Natural killer cell (primary cell): ENCODE measurements around the gene NR5A2. TPM values are rescaled to one million over a fixed set of nuclear protein-coding genes. Genes with fewer than 3 reads are reported as not detected.

ENCODE experiments used
- ATAC-seq, 3 donors: fragments of 150-1000 bp in 2 of 3; fragments of 200-7000 bp in 1 of 3; cut with Tn5 transposase; 1 replicate in 1 of 3; 2 replicates in 2 of 3; pipeline ENCODE4 v1.10.0; 2021; ENCODE audit warnings: mild to moderate bottlenecking in 2 of 3, moderate library complexity in 2 of 3
- DNase-seq, 2 donors: peaks; one replicate each; pipeline versions ENCODE4 v3.0.0 to v3.0.0-alpha.2; 2013 to 2021; ENCODE audit warnings: mixed read lengths in 1 of 2
- H3K27ac ChIP-seq: one replicate; pipeline ENCODE4 v1.5.1; 2013; ENCODE audit warnings: mild to moderate bottlenecking, low read length
- H3K27me3 ChIP-seq: one replicate; pipeline ENCODE4 v1.6.1; 2013; ENCODE audit warnings: low read length; ENCODE audit not compliant: control insufficient read depth, insufficient read depth
- H3K36me3 ChIP-seq: one replicate; pipeline ENCODE4 v1.6.1; 2013; ENCODE audit warnings: low read length; ENCODE audit not compliant: control insufficient read depth, insufficient read depth
- H3K4me1 ChIP-seq: one replicate; pipeline ENCODE4 v1.6.1; 2013; ENCODE audit warnings: low read length; ENCODE audit not compliant: control insufficient read depth, insufficient read depth
- H3K4me3 ChIP-seq: one replicate; pipeline ENCODE4 v1.5.1; 2013; ENCODE audit warnings: low read length
- H3K9me3 ChIP-seq: one replicate; pipeline ENCODE4 v1.6.1; 2013; ENCODE audit warnings: low read length; ENCODE audit not compliant: control insufficient read depth, insufficient read depth
- H3K27ac Mint-ChIP-seq, 2 donors: one replicate each; pipeline ENCODE4 v1.8.0; 2022; ENCODE audit warnings: mild to moderate bottlenecking in 2 of 2, mixed read lengths in 2 of 2, moderate library complexity in 1 of 2
- H3K27me3 Mint-ChIP-seq, 2 donors: one replicate each; pipeline ENCODE4 v1.8.0; 2022; ENCODE audit warnings: low read depth in 2 of 2, mixed read lengths in 2 of 2
- H3K36me3 Mint-ChIP-seq: one replicate; pipeline ENCODE4 v1.8.0; 2022; ENCODE audit warnings: mixed read lengths
- H3K4me1 Mint-ChIP-seq, 2 donors: one replicate each; pipeline ENCODE4 v1.8.0; 2022; ENCODE audit warnings: mixed read lengths in 2 of 2
- H3K4me3 Mint-ChIP-seq: one replicate; pipeline ENCODE4 v1.8.0; 2022; ENCODE audit warnings: mild to moderate bottlenecking, moderate library complexity, mixed read lengths
- H3K9me3 Mint-ChIP-seq, 2 donors: one replicate each; pipeline ENCODE4 v1.8.0; 2022; ENCODE audit warnings: mixed read lengths in 2 of 2
- WGBS: methylation state at CpG from one replicate; pipeline ENCODE4 v1.1.7; 2013; ENCODE audit warnings: missing lambda C conversion rate; ENCODE audit not compliant: insufficient coverage; 5-methylcytosine and 5-hydroxymethylcytosine counted together
- intact Hi-C: fragments of 100-400 bp; cut with micrococcal nuclease; formaldehyde crosslinking; loops from one replicate; pipeline ENCODE4 v1.14.2; 2022
- total RNA-seq, 4 donors: library from RNA; stranded (reverse); fragments of 120-200 nt in 1 of 4; gene quantifications; one replicate each; pipeline versions ENCODE4 v1.2.3 to v1.2.4, GENCODE V29; 2013 to 2022
- TF ChIP-seq, protein P1 (sequence below): fragments of 200-600 bp; IDR thresholded peaks from one replicate; pipeline ENCODE4 v1.8.0; 2022; ENCODE audit warnings: antibody characterized with exemption

NR5A2 gene
- total RNA-seq, 3 donors from 2014 or later (not counting 1 experiment from before 2014, with no cell fraction given), result not detected

DNA sequence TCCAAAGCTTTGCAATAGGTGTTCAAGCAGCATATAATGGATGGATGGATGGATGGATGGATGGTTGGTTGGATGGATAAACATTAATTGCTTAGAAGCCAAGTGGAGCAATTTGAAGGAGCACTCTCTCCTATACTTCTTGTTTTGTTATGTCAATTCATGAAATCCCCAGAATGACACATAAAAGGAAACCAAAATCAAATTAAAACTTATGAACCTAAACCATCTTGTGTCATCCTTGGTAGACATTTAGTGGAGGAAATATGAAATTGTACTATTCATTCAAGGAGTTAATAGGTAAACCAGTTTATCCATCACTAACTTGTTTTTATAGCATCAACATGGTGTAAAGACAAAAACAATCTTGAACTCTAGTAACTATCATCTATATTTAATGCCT lies 122.5 kb downstream of the NR5A2 start:
- Histone ChIP-seq H3K36me3 (no peaks in the 10 kb centered on the region), H3K27me3 (no peaks in the 10 kb centered on the region), H3K4me3 (no peak overlapping the region), H3K27ac (no peak overlapping the region), H3K9me3 (no peaks in the 10 kb centered on the region), H3K4me1 (peaks cover 14% of the 10 kb centered on the region)
- H3K27ac Mint-ChIP-seq, result peak overlapping the region in 1 of 2 donors; percentile 15
- peaks cover 25 to 28% of the 10 kb centered on the region in 2 donors for H3K4me1 Mint-ChIP-seq
- no peaks in the 10 kb centered on the region for H3K36me3 Mint-ChIP-seq
- TF ChIP-seq, protein P1, sequence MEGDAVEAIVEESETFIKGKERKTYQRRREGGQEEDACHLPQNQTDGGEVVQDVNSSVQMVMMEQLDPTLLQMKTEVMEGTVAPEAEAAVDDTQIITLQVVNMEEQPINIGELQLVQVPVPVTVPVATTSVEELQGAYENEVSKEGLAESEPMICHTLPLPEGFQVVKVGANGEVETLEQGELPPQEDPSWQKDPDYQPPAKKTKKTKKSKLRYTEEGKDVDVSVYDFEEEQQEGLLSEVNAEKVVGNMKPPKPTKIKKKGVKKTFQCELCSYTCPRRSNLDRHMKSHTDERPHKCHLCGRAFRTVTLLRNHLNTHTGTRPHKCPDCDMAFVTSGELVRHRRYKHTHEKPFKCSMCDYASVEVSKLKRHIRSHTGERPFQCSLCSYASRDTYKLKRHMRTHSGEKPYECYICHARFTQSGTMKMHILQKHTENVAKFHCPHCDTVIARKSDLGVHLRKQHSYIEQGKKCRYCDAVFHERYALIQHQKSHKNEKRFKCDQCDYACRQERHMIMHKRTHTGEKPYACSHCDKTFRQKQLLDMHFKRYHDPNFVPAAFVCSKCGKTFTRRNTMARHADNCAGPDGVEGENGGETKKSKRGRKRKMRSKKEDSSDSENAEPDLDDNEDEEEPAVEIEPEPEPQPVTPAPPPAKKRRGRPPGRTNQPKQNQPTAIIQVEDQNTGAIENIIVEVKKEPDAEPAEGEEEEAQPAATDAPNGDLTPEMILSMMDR, result no peak
- intact Hi-C loops, result loop anchor here (10.0 kb wide), 1 partner anchor 735 kb away; no protein-coding TSS in a partner anchor
- ATAC-seq (no peak), DNase-seq (no peak)
- no peak overlapping the region for H3K4me3 Mint-ChIP-seq
- H3K9me3 Mint-ChIP-seq, result no peaks in the 10 kb centered on the region
- H3K27me3 Mint-ChIP-seq, result peaks cover 4% of the 10 kb centered on the region in 2 donors

DNA sequence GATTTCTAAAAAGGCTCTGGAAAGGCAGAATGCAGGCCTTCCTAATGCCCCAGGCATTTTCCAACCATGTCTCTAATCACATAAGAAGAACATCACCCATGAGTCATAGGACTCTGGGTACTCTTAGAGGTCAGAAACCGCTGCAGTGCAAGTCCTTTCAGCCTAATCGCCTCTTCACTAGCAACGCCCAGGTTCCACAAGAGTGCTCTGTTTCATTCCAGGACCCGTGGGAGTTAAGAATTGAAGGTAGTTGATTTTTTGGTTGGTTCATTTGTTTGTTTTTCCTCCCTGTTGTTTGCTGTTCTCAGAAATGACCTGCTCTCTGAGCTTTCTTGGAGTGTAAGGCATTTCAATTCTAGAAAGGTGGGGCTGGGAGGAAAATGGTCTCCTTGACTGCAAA lies 123.2 kb downstream of the NR5A2 start:
- TF ChIP-seq, protein P1, result no peak
- Mint-ChIP-seq H3K36me3 (no peaks in the 10 kb centered on the region), H3K27ac (peak overlapping the region in 1 of 2 donors; percentile 15), H3K4me3 (no peak overlapping the region), H3K27me3 (peaks cover 4% of the 10 kb centered on the region in 2 donors), H3K4me1 (peaks cover 25 to 28% of the 10 kb centered on the region in 2 donors), H3K9me3 (no peaks in the 10 kb centered on the region)
- Histone ChIP-seq H3K27me3 (no peaks in the 10 kb centered on the region), H3K9me3 (no peaks in the 10 kb centered on the region), H3K36me3 (no peaks in the 10 kb centered on the region), H3K4me1 (peaks cover 14% of the 10 kb centered on the region), H3K27ac (no peak overlapping the region), H3K4me3 (no peak overlapping the region)
- intact Hi-C loops, result loop anchor here (10.0 kb wide), 1 partner anchor 734 kb away; no protein-coding TSS in a partner anchor
- no peak for DNase-seq
- WGBS, result 78% methylated on average over 4 of the region's 4 CpGs
- ATAC-seq, result no peak

DNA sequence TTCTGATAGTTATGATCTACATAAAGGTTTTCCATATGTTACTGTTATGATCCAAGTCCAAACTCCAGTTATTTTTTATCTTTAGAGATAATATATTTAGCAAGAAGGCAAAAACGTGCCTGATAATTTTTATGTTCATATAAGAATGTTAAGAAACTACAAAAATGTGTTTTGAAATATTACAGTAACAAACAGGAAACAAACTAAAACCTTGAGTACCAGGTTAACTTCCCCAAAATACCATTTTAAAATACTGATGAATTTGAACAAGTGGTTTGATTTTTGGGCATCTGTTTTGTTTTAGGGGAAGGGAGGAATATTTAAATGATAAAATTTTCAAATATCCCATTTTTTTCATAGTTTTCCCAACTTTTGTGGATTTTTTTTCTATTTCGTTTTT lies 124.8 kb downstream of the NR5A2 start:
- Histone ChIP-seq H3K9me3 (no peaks in the 10 kb centered on the region), H3K27me3 (no peaks in the 10 kb centered on the region), H3K36me3 (no peaks in the 10 kb centered on the region), H3K4me1 (peaks cover 14% of the 10 kb centered on the region), H3K27ac (no peak overlapping the region), H3K4me3 (no peak overlapping the region)
- no peak for ATAC-seq
- Mint-ChIP-seq H3K9me3 (no peaks in the 10 kb centered on the region), H3K4me1 (peaks cover 25 to 28% of the 10 kb centered on the region in 2 donors), H3K4me3 (no peak overlapping the region), H3K27me3 (peaks cover 4 to 5% of the 10 kb centered on the region in 2 donors), H3K27ac (no peak overlapping the region), H3K36me3 (no peaks in the 10 kb centered on the region)
- DNase-seq, result no peak
- intact Hi-C loops, result loop anchor here (10.0 kb wide), 1 partner anchor 732 kb away; no protein-coding TSS in a partner anchor
- TF ChIP-seq, protein P1, result no peak
- WGBS, result 89% methylated on average over 1 of the region's 2 CpGs
